ENCODE measurements around the gene ZNF276.

ZNF276 gene

DNA sequence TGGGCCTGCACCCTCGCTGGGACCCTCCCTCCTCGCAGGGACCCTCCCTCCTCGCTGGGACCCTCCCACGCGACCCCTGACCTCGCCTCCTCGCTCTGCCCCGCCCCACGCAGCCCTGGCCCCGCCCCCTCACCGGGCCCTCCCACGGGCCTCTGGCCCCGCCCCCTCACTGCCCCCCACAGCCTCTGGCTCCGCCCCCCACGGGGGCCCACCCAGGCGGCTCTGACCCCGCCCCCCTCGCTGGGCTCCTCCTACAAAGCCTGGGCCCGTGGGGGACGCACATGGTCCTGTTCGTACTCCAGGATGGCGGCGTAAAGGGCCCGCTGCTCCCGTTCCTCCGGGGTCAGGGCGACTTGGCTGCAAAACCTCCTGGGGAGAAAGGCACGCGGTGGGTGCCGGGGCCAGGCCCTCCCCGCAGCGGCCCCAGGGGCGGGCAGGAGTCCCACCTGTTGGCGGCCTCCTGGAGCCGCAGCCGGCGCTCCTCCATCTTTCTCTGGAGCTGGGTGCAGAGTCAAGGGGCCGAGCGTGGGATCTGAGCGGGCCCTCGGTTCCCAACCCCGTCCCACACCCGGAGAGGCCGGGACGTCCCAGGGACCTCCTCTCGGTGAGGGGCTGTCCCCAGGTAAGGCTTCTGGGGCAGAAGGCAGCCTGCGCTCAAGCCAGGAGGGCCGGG lies 9.6 kb upstream of the ZNF276 start:
- peak; percentile 47 to 80 (median 66) for DNase-seq (ENCODE audit: low read depth in 3 of 3)

DNA sequence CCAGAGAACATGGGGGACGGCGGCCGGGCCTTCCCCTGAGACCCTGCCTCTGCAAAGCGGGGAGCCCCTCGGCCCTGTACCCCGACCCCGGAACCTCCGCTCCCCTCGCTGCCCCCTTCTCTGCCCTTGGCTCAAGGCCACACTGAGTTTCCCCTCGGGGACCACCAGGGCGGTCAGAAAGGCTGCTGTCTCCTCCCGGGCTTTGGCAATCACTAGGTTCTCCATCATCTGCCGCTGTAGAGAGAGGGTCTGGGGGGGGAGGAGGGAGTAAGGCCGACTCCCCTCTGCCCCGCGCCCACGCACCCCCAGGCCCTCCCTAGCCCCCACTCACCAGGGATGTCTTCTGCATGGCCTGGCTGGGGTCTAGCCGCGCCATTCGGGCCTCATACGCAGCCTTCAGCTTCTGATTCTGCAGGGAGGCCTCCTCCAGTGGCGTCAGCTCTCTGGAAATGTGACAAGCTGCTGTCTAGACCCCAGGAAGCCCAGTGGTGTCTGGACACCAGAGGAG lies 9.0 kb upstream of the ZNF276 start:
- no peak for DNase-seq (ENCODE audit: low read depth in 3 of 3)

DNA sequence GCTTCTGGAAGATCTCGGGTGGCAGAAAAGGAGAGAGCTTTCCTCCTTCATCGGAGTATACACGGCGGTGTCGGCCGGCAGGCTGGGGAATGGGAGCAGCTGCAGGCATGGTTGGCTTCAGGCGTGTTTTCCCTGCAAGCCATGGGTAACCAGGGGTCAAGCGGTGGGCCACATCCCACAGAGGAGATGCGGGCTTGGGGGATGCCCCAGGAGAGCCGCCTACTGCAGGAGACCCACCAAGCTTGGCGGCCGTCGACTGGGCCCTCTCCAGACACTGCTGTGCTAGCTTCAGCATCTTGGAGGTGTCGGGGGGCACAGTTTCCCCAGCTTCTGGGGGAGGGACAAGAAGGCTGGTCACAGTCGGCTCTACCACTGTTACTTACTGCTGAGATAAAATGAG lies 4.8 kb upstream of the ZNF276 start:
- no peak for DNase-seq (ENCODE audit: low read depth in 3 of 3)

DNA sequence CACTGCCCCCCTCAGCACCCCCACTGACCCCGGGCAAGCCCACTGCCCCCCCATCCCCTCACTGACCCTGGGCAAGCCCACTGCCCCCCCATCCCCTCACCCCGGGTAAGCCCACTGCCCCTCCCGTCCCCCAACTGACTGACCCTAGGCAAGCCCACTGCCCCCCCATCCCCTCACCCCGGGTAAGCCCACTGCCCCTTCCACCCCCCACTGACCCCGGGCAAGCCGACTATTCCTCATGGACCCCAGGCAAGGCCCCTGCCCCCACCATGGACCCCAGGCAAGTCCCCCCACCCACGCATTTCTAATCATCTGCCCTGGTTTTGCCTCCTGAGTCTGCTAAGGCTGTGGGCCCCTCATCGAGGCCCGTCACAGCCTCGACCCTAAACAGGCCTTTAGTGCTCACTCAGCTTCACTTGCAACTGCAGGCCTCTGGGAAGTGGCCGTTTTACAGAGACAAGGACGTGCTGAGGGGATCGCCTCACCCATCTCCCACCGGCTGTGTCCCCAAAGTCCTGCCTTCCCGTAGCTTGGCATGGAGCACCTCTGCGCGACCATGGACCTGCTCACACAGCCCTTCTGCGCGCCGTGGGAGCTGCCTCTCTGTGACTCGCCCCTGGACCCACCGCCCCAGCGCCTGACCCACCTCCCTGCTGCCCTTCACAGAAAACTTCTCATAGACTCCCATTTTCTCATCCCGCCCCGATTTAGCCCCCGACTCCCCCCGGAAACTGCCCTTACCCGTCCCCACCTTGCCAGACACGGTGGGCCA lies 4.2 kb upstream of the ZNF276 start:
- DNase-seq (ENCODE audit: low read depth in 3 of 3), result no peak

DNA sequence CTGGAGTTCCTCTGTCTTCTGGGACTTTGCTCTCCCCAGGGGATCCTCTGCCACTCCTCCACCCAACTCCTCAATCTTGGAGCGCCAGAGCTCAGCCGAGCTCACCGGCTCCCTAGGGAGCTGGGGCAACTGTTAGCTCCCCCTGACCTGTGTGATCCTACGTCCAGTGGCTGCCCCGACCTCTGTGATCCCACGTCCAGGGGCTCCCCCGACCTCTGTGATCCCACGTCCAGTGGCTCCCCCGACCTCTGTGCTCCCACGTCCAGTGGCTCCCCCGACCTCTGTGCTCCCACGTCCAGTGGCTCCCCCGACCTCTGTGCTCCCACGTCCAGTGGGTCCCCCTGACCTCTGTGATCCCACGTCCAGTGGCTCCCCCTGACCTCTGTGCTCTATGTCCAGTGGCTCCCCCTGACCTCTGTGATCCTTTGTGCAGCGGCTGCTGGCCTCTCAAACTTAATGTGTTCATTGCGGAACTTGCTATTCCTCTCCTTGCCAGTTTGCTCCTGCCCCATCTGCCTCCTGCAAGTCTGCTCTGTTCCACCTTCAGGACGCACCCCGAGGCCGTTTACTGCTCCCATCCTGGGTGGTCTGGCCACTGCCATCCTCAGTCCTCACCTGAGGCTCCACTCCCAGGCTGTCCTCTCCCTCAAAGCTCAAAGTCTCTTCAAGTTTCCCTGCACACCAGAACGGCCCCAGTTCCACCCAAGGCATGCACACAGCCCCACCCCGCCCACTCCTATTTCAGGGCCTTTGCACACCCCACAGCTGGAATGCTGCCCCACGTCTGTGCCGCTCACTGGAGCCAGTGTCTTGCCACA lies 3.4 kb upstream of the ZNF276 start:
- DNase-seq (ENCODE audit: low read depth in 3 of 3), result no peak

DNA sequence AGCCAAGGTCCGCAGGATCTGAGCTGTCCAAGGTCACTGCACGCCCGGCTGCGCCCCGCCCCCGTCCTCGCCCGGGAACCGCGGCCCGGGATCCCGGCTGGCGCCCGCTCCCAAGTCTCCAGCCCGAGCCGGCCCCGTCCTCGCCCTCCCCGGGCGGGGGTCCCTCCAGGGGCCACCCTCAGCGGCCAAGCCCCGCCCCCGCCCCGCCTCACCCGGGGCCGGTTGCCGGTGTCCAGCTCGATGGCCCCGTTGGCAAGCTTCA lies 855 bp upstream of the ZNF276 start:
- DNase-seq (ENCODE audit: low read depth in 3 of 3), result no peak

DNA sequence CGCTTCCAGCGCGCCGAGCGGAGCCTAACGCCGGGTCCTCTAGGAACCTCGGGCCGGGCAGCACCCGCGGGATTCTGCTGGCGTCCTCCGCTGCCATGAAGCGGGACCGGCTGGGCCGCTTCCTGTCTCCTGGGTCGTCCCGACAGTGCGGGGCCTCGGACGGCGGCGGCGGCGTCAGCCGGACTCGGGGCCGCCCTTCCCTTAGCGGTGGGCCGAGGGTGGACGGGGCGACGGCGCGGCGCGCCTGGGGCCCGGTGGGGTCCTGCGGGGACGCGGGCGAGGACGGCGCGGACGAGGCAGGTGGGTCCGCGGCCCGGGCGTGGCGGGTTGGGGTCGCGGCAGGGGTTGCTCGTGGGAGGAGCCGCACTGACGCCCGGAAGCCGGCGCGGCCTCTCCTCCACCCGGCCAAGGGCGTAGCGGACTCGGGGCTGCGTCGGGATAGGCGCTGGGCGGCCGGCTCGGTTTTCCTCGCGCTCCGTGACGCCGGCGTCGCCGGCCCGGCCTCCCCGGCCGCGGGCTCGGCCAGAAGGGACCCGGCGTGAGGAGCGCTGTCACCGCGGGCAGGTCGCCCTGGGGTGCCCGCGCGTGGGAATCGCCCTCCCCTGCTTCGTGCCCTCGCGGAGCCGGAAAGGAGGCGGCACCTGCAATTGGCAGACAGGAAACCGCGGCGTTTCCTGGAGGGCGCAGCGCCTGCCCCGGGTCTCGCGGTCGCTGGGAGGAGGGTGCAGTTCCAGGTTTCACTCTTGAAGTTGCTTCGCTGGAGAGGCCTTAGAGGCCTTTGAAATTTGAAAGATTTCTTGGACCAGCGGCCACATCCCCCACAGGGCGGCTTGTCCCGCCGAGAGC lies 432 bp downstream of the ZNF276 start:
- DNase-seq (ENCODE audit: low read depth in 3 of 3), result peak; percentile 63 to 83 (median 77)

DNA sequence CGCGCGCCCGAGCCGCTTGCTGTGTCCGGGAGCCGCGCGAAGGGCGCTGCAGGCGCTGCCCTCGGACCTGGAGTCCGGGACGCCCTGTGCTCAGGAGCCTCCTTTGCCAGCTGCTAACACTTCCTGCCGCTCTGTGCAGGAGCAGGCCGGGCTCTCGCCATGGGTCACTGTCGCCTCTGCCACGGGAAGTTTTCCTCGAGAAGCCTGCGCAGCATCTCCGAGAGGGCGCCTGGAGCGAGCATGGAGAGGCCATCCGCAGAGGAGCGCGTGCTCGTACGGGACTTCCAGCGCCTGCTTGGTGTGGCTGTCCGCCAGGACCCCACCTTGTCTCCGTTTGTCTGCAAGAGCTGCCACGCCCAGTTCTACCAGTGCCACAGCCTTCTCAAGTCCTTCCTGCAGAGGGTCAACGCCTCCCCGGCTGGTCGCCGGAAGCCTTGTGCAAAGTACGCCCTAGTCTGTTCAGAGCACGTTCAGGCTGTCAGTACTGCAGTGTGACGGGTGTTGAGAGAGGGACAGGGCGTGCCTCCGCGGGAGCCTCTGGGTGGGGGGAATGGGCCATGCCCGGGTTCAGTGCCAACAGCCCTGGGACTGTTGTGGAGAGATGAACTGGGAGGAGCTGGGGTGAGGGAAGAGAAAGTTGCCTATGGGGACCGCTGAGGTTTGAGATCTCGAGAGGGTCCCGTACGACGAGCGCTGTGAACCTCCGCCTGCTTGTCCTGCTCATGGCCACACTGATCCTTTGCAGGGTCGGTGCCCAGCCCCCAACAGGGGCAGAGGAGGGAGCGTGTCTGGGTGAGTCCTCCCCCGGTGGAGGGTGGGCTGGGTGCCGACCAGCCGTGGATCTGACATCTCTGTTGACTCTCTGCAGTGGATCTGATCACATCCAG lies 1.3 kb downstream of the ZNF276 start:
- peak in 1 of 3 experiments; percentile 45 for DNase-seq (ENCODE audit: low read depth in 3 of 3)

DNA sequence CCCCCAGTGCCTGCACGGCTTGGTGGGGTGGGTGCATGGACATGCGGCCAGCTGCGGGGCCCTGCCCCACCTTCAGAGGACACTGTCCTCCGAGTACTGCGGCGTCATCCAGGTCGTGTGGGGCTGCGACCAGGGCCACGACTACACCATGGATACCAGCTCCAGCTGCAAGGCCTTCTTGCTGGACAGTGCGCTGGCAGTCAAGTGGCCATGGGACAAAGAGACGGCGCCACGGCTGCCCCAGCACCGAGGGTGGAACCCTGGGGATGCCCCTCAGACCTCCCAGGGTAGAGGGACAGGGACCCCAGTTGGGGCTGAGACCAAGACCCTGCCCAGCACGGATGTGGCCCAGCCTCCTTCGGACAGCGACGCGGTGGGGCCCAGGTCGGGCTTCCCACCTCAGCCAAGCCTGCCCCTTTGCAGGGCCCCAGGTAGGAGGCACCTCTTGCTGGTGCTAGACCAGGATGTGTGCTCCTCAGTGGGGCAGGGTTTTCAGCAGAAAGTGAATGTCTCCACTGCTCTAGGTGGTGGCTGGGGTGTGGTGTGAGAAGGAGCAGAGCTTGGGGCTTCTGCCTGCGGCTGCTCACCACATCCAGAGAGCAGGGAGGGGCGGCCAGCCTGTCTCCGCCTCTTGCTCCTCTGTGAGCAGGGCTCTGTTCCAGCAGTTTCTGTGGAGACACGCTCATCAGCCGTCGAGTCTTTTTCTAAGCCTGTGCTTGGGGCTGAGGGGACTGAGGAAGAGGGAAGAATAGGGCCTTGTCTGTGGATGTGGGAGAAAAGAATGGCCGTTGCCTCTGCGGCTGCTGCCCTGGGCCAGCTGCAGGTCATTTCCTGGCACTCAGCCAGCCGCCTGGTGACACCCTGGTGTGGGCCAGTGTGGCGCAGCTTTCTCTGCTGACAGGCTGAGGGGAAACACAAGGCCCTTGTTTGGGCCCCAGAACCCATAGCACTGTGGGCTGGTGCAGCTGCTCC lies 2.2 kb downstream of the ZNF276 start:
- peak in 1 of 3 experiments; percentile 43 for DNase-seq (ENCODE audit: low read depth in 3 of 3)

DNA sequence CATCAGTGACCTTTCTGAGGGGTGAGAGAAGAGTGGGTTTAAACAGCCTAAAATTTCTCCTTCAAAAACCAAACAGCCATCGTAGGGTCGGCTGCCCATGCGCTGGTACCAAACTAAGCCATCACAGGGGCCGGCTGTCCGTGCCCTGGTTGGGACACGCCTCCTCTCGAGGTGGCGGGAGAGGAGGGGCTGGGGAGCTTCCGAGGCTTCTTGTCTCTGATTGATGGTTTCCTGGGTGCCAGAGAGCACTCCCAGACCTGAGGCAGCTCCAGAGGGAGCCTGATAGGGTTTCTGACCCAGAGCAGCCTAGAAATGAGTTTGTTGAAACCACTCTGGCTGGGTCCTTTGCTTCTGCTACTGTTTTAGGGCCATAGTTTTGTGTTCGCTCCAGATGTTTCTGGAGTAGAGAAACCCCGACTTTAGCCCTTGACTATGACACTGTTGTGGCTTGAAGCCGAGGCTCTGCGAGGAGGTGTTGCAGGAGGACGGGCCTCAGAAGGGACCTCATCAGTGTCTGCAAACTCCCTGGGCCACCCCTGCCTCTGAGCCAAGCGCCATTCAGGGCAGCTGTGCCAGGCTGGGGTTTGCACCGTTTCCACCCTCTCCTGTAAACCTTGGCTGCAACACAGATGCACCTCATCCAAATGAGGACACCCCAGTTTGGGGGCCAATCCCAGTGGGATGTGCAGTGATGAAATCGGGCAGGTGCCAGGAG lies 6.2 kb downstream of the ZNF276 start:
- DNase-seq (ENCODE audit: low read depth in 3 of 3), result no peak

DNA sequence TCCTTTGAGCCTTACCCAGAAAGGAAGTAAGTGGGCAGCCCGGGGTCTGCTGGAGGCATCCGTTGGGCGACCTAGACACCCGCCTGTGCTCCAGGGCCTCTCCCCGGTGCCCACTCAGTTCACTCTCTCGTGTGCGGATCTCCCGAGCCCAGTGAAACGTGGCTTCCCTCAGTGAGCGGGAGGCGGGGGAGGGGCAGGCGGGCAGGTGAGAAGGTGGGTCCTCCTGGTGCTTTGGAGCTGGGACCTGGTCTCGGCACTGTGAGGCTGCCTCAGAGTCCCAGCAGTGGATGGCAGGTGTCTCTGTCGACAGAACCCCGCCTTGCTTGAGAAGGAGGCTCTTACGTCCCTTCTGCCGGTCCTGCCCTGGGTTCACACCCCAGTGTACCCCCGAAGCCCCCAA lies 8.0 kb downstream of the ZNF276 start:
- DNase-seq (ENCODE audit: low read depth in 3 of 3), result no peak

DNA sequence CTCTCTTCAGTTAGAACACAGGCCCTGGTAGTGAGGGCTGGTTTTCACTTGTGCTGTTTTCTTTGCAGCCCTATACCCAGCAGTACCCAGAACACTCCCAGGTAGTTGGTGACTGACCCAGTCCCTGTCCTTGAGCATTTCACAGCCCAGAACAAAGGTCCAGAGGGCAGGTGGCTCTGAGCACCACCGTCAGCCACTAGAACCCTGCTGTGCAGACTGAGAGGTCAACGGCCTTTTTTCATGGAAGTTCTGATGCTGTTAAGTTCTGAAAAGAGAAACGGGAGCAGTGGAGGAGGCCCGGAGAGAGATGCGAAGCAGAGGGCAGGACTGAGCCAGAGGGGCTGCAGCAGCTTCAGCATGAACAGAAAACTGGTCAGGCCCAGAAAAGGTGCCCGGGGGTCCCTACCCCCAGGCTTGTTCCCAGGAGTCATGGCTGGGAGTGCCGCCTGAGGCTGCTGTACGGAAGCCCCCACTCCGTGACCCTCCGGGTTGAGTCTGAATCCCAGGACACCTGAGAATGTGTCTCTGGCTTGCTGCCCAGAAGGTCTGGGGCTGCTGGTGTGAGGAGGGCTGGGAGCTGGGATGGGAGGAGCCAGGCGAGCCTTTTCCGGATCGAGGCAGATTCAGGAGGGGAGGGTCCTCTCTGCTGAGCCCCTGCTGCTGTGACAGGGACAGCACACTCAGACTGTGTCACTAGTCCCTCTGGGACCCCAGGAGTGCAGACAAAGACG lies 8.7 kb downstream of the ZNF276 start:
- no peak for DNase-seq (ENCODE audit: low read depth in 3 of 3)

DNA sequence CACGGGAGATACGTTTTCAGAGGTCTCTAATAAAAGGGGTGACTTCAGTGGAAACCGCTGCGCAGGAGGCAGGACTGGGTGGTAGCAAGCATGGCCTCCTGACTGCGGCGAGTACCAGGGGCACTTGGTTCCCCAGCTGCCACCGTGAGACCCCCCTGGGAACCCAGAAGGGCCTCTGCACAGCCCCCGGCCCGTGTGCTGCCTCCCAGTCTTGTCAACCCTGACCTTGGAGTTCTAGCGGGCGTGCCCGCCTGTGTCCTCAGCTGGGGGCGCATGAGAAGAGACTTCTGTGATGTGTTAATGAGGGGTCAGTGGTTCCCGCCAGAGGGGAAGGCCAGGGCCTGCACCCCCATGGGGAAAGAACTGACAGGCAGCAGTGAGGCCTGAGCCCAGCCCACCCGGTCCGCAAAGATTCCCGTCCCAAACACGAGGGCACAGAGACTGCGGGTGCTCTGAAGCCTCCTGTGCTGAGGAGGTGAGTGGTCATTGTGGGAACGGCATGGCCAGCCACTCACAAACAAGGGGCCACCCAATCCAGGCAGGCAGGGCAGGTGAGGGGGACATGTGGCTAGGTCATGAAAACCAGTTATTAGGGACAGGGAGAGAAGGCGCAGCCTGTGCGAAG lies 9.4 kb downstream of the ZNF276 start:
- no peak for DNase-seq (ENCODE audit: low read depth in 3 of 3)

DNA sequence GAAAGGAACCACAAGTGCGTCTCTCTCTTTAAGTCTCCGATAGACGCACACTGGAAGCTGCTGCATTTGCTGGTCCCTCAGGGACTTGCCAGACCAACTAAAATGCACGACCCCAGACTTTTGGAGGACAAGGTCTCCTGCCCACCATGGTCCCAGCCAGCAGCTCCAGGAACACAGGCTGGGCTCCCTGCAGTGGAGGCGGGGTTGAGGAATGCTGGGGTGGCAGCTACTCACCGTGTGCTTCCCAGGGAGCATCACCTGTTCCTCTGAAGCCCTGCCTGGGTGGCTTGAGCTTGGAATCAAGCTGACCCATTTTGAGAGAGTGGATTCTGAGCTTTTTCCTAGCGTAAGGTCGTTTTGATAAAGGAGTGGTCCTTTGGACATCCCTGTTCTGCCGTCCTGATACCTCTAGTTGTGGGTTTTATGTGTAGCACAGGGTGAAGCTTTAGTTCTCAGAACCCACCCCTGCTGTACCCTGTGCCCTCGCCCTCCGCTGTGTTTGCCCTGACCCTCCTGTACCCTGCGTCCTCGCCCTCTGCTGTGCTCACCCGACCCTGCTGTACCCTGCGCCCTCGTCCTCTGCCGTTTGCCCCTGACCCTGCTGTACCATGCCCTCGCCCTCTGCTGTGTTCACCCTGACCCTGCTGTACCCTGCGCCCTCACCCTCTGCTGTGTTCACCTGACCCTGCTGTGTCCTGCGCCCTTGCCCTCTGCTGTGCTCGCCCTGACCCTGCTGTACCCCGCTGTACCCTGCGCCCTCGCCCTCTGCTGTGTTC lies 11.0 kb downstream of the ZNF276 start:
- no peak for DNase-seq (ENCODE audit: low read depth in 3 of 3)

DNA sequence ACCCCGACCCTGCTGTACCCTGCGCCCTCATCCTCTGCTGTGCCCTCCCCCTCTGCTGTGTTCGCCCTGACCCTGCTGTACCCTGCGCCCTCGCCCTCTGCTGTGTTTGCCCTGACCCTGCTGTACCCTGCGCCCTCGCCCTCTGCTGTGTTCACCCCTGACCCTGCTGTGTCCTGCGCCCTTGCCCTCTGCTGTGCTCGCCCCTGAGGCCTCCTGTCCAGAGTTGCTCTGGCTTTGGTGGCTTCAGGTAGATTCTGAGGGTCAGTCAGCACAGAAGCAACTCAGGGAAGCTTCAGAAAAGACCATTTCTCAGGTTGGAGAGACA lies 11.5 kb downstream of the ZNF276 start:
- DNase-seq (ENCODE audit: low read depth in 3 of 3), result no peak

DNA sequence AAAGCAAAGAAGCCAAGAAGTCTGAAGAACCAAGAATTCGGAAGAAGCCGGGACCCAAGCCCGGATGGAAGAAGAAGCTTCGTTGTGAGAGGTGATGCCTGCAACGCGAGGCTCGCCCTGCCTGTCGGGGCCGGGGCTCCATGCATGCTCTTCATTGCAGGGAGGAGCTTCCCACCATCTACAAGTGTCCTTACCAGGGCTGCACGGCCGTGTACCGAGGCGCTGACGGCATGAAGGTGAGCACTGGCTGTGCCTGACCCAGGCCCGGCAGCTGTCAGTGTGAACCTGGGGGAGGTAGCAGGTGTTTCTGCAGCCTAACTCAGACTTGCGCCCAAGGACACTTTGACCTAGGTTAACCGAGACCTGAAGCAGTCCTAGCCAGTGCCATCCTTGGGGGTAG lies 12.0 kb downstream of the ZNF276 start:
- DNase-seq (ENCODE audit: low read depth in 3 of 3), result no peak

DNA sequence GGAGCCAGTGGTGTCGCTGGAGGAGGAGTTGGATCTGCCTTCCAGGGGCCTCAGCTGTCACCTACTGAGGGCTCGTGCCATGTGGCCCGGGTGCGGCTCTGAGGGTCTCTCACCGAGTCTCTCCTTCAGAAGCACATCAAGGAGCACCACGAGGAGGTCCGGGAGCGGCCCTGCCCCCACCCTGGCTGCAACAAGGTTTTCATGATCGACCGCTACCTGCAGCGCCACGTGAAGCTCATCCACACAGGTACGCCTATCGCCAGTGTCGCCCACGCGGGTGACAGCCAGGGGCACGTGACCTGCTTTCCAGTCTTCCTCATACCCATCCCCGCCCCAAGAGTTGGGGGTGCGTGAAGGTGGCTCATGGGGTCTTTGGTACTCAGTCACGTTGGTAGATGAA lies 12.5 kb downstream of the ZNF276 start:
- no peak for DNase-seq (ENCODE audit: low read depth in 3 of 3)
